Fibroblast of the aortic adventitia (primary cell): ENCODE measurements around the gene IGF2BP1. TPM values are rescaled to one million over a fixed set of nuclear protein-coding genes. Genes with fewer than 3 reads are reported as not detected.
"Not testable (repeated sequence)": the region's sequence is repeated elsewhere in the genome, so short reads cannot be mapped to it uniquely, and the experiment has no call there.

Experiments
- DNase-seq: peaks from one replicate; pipeline ENCODE4 v3.0.0-alpha.2; 2010; ENCODE audit warnings: low read depth
- H3K4me3 ChIP-seq: 2 replicates; pipeline ENCODE4 v1.5.1; 2011; ENCODE audit warnings: low read depth, mild to moderate bottlenecking, control low read depth, low read length, moderate library complexity
- total RNA-seq: library from RNA; depleted of rRNA; stranded (reverse); fragments of >200 nt; gene quantifications from 2 replicates; pipeline ENCODE4 v1.2.3, GENCODE V29; 2012; ENCODE audit warnings: low replicate concordance
- TF ChIP-seq, protein P1 (sequence below): IDR thresholded peaks from 2 replicates; pipeline ENCODE4 v1.5.1; 2011; ENCODE audit warnings: mild to moderate bottlenecking, low read length, control low read depth, inconsistent platforms; ENCODE audit not compliant: insufficient read depth

Gene IGF2BP1
- total RNA-seq, 1 donor = 5.0 TPM

DNA sequence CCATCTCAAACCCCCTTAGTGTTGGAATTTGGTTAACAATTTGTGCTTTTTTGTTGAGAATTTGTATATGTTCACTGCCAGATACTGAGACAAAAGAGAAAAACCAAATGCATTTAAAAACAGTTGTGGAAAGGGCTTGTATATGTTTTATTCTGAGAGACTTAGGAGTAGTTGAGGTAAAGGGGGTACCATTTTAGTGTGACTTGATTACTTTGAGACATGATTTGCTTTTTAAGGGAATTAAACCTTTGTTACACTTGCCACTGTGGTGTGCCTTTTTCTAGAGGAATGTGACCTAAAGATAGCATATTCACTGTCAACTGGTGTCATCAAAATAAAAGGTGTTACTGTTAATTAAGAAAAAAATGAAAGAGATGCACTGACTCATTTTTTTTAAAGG, 4.5 kb downstream of the IGF2BP1 start:
- DNase-seq = no peak
- TF ChIP-seq, protein P1, sequence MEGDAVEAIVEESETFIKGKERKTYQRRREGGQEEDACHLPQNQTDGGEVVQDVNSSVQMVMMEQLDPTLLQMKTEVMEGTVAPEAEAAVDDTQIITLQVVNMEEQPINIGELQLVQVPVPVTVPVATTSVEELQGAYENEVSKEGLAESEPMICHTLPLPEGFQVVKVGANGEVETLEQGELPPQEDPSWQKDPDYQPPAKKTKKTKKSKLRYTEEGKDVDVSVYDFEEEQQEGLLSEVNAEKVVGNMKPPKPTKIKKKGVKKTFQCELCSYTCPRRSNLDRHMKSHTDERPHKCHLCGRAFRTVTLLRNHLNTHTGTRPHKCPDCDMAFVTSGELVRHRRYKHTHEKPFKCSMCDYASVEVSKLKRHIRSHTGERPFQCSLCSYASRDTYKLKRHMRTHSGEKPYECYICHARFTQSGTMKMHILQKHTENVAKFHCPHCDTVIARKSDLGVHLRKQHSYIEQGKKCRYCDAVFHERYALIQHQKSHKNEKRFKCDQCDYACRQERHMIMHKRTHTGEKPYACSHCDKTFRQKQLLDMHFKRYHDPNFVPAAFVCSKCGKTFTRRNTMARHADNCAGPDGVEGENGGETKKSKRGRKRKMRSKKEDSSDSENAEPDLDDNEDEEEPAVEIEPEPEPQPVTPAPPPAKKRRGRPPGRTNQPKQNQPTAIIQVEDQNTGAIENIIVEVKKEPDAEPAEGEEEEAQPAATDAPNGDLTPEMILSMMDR = no peak
- H3K4me3 ChIP-seq = no peak overlapping the region

DNA sequence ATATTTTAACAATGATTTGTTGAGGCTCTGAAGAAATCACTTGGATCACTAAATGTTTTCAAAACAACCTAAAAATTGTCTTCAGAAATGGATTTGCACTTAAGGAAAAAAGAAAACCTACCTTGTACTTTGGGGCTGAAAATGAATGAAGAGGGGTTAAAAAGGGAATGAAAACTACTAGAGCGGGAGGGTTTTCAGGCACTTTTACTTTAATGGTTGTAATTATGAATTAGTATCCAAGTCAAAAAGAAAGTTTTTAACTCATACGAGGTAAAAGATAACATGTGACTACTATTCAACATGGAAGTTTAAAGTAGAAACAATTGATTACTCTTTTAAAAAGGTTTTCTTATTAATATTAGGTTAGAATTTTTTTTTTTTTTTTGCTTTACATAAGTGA, 5.1 kb downstream of the IGF2BP1 start:
- TF ChIP-seq, protein P1 = no peak
- DNase-seq = no peak
- no peak overlapping the region for H3K4me3 ChIP-seq

DNA sequence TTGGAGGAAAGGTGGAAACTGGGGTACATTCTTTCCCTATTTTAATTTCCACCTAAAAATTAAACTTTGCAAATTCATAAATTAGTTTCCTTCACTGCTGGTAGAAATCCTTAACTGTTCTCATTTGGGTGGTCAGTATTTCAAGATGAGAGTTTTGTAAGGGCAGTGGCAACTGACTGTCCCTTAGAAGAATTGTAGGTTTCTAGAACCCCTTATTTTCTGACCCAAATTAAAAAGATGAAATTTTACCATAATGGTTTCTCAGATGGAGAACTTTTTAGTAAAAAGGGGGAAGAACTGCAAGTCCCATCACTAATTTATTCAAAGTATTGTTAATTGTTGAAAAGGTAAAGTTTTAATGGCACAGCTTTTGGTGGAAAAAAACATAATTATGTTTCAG, 5.6 kb downstream of the IGF2BP1 start:
- H3K4me3 ChIP-seq = no peak overlapping the region
- no peak for DNase-seq
- TF ChIP-seq, protein P1 = no peak

DNA sequence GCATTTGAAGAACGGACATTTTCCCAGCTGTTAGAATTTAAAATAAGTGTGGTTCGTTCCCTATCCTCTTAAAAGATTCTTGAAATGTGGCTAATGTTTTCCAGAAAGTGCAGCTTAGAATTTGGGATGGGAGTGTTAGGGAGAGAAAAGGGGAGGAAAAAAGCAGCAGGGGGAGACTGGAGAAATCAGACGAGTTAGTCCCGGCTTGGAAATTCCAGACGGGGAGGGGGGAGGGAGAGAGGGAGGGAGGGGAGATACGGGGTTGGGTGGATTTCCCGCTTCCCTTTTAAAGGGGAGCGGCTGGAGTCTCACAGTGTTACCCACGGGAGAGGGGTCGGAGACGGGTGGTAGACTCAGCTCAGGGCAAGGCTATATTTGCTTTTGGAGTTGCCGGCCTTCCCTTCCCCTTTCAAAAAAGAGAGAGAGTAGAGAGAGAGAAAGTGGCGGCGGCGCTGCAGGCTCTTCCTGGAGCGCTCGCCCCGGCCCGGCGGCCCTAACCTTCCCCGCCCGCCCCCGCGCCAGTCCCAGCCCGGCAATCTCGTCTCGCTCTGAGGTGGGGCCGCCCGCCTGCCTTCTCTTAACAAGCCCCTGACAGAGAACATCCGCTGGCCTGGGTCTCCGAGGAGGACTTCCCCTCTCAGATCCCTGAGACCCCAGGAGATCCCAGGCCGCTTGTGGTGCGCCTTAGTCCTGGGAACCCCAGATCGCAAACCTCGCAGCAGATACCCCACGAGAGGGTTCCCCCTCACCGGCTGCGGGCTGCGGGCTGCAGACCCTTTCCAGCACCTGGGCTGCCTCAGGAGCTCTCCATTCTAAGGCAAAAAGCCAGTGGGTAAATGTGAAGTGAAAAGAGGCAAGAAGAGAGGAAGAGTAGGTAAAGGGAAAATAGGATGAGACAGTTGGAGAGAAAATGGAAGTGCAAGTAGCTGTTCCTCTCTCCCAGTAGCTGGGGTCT, 6.6 kb downstream of the IGF2BP1 start:
- H3K4me3 ChIP-seq = peak overlapping the region; percentile 52
- DNase-seq = no peak
- TF ChIP-seq, protein P1 = no peak

DNA sequence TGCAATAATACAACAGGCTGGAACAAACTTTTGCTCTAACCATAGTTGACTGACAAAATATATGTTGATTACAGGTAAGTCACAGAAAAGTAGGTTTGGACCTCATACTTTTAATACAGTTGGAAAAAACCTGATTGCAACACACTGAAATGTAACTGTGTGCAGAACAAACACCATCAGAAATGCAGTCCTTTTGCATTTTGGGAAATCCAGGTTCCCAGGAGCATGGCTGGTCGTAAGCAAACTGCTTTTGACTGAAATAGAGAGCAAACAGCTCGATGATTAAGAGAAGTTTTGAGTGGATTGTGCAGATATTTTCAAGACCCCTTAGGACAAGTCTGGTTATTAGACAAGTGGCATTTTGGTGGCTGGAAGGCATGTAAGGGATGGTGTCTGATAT, 8.0 kb downstream of the IGF2BP1 start:
- no peak overlapping the region for H3K4me3 ChIP-seq
- TF ChIP-seq, protein P1 = no peak
- no peak for DNase-seq

DNA sequence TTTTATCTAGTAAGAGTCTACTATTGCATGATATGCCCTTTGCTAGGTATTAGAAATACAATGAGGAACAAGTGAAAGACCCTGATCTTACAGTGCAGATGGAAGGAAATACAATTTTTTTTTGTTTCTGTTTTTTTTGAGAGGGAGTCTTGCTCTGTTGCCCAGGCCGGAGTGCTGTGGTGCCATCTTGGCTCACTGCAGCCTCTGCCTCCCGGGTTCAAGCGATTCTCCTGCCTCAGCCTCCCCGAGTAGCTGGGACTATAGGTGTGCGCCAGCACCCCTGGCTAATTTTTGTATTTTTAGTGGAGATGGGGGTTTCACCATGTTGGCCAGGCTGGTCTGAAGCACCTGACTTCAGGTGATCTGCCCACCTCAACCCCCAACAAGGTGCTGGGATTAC, 11.7 kb downstream of the IGF2BP1 start:
- not testable (repeated sequence) for H3K4me3 ChIP-seq

DNA sequence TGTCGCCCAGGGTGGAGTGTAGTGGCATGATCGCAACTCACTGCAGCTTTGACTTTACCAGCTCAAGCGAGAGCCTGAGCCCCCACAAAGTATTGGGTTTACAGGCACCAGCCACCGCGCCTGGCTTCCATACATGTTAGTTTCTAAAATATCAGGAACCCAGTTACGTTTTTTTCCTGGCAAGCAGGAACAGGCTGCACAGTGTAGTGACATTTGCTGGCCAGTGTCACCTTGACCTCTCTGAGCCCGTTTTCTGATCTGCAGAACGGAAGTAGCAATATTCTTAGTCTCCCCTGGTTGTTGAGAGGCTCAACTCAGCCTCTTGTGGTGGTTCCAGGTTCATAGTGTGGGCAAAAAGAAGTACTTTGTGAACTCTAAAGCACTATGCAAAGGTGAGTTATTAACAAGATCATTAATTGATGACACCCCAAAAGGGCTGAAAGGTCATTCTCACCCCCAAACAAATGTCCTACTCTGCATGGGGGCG, 15.6 kb downstream of the IGF2BP1 start:
- no peak for DNase-seq
- H3K4me3 ChIP-seq = no peak overlapping the region
- TF ChIP-seq, protein P1 = no peak

More for the DNA sequence above, 11.7 kb downstream of the IGF2BP1 start:
- not testable (repeated sequence) for DNase-seq
